HG03039 (cell line): ENCODE results near the gene LYPD6B.

Experiments used
- ATAC-seq: cut with Tn5 transposase; IDR thresholded peaks from one replicate; pipeline ENCODE4 v1.9.1; 2021; ENCODE audit warnings: mild to moderate bottlenecking, moderate library complexity; ENCODE audit not compliant: unreplicated experiment

LYPD6B gene

GRCh38 chr2:149155988-149156387, 117.5 kb downstream of the LYPD6B start:
- no peak for ATAC-seq

- no peak for ATAC-seq
Observed at GRCh38 chr2:149156971-149157740, 118.7 kb downstream of the LYPD6B start.

GRCh38 chr2:149158957-149159356, 120.5 kb downstream of the LYPD6B start:
- no peak for ATAC-seq

- no peak for ATAC-seq
Observed at GRCh38 chr2:149160195-149160594, 121.7 kb downstream of the LYPD6B start.

DNA sequence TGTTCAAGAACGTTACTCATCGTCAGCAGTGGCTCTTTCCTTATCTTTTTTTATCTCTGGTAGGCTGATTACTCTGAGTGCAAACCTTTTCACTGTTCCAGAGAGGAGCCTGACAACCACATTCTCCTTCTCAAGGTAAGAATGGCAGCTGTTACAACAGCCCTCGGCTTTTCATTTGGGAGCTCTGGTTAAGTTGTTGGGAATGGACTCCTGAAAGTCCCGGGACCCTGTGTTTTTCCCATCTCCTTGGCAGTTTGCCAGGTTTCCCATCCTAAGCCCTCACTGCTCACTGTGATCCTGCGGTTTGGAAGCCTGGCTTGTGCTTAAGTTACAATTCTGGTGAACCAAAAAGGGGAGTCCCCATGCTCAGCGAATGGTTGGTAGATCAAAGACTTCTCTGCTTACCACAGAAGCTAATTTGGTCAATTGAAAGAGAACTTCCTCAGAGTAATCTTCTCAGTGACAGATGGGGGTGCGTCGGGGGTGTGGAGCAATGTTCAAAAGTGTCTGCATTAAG, 122.3 kb downstream of the LYPD6B start:
- ATAC-seq = peak; percentile 99

GRCh38 chr2:149161481-149162225, 123.2 kb downstream of the LYPD6B start:
- no peak for ATAC-seq

GRCh38 chr2:149164296-149164695, 125.8 kb downstream of the LYPD6B start:
- no peak for ATAC-seq

DNA sequence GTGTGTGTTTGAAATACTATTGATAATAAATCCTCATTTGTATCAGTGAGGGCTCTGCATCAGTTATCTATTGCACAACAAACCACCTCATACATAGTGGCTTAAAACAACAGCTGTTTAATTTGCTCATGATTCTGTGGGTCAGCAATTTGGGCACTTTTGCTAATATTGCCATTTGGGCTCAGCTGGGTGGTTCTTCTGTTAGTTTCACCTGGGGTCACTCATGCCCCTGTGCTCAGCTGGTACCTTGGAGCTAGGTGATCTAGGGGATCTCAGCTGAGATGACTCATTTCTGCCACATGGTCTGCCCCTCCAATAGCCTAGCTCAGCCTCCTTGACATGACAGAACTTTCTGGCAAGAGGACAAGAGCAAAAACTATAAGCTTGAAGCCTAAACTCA, 126.3 kb downstream of the LYPD6B start:
- ATAC-seq = no peak

DNA sequence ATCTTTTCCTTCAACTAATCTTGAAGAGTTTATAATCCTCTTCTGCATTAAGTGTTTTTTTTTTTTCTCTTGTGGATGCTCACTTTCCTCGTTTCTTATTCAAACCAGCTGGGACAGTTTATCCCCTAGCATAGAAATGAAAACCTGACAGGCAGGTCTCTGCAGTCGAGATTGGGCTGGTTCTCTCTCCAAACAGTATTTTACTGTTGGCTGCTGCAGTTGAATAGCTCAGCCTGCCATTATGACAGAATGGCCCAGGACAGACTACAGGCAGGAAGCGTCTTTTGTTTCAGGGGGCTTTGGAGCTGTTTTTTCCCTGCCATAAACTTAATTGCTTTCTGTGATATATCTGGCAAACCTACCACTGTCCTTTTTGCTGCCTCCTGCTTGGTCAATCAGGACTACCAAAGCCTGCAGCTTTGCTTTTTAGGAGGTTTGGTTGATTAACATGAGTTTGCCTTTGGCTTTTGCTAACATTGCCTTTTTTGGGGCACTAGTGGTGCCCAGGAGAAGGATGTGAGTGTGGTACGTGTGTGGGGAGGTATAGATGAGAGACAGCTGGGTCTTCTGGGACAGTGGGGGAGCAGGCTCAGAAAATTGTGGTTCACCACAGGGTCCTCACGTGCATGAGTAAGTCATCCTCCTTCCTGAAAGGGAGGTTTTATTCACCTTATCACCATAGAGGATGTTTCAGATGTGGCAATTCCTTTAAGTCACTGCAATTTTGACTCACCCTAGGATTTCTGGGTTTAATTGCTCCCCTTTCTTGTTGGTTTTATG, 128.7 kb downstream of the LYPD6B start:
- ATAC-seq = no peak

GRCh38 chr2:149167941-149168340, 129.4 kb downstream of the LYPD6B start:
- ATAC-seq = no peak

GRCh38 chr2:149169656-149170055, 131.2 kb downstream of the LYPD6B start:
- no peak for ATAC-seq

- no peak for ATAC-seq
Observed at GRCh38 chr2:149170156-149170555, 131.7 kb downstream of the LYPD6B start.

GRCh38 chr2:149170911-149171310, 132.4 kb downstream of the LYPD6B start:
- ATAC-seq = no peak

DNA sequence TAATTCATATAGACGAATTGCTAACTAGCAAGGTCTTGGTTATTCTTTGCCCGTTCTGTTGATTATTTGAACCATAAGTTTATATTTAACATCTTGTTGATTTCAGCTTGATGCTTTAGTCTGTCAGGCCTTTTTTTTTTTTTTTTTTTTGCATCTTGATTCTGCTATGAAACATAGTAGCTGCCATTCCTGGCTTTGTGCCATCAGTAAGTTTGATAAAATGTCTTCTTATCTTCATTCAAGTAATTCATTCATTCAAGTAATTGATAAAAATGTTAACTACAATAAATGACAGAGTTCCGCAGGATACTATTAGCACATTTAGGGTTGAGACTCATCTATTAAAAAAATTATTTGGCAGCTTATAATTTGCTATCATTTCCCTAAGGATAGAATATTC, 134.7 kb downstream of the LYPD6B start:
- no peak for ATAC-seq

GRCh38 chr2:149175956-149176355, 137.5 kb downstream of the LYPD6B start:
- no peak for ATAC-seq

DNA sequence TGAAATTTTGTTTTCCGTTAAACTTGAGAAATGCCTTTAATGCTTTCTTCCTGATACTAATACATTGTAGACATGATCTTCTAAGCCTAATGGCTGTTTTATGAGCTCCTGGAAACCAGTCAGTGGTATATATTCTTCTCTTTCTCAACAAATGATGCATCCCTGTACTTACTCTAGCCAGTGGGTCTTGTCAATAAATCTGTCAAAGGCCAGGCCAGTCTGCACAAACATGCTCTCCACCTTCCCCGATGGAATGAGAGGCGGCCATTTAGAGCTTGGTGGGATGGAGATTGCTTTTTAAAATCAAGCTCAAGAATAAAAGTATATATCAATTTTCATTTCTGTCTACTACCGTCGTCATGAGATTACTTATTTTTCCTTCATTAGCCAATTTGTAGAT, 140.1 kb downstream of the LYPD6B start:
- ATAC-seq = no peak

- no peak for ATAC-seq
Observed at GRCh38 chr2:149180226-149180875, 141.9 kb downstream of the LYPD6B start.

DNA sequence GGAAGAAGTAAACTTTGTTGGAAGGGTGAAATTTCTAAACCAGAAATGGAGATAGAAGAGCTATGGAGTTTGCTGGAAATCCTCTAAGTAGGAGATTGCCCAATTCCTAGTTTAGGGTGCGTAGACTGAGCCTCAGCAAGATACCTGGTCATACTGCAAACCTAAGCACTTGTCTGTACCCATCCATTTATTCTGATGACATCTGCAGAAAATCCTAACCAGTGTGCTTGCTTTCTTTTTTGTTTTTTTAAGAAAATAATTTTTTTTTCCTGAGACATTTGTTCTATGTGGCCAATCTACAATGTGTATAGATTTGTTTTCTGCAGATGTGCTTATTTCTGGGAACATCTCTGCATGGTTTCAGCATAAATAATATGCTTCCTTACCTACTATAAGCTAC, 144.7 kb downstream of the LYPD6B start:
- ATAC-seq = no peak

- no peak for ATAC-seq
Observed at GRCh38 chr2:149184991-149185390, 146.5 kb downstream of the LYPD6B start.

GRCh38 chr2:149185942-149186490, 147.5 kb downstream of the LYPD6B start:
- no peak for ATAC-seq

- no peak for ATAC-seq
Observed at GRCh38 chr2:149187057-149187456, 148.6 kb downstream of the LYPD6B start.
